Activated B cell treated with CpG ODN at 0.5 μM for 24 hours (primary cell): ENCODE results near the gene TRMT13. TPM values are rescaled to one million over a fixed set of nuclear protein-coding genes. Genes with fewer than 3 reads are reported as not detected.

Experiments used
- ATAC-seq: fragments of 200-7000 bp; cut with Tn5 transposase; one replicate; pipeline ENCODE4 v1.10.0; 2021; ENCODE audit warnings: low read depth, mild to moderate bottlenecking, moderate library complexity
- CTCF ChIA-PET: fragments of 350-600 bp; sonication (Branson Sonifier 250); formaldehyde crosslinking; loops from one replicate; lab custom pipeline; 2021; ENCODE audit warnings: antibody characterized with exemption; lab: Charles Lee
- POLR2A ChIA-PET: fragments of 350-600 bp; sonication (Branson Sonifier 250); formaldehyde crosslinking; loops from one replicate; lab custom pipeline; 2021; ENCODE audit warnings: antibody characterized with exemption; lab: Charles Lee
- DNase-seq: peaks from one replicate; pipeline ENCODE4 v3.0.0; 2022
- H3K27ac Mint-ChIP-seq: one replicate; pipeline ENCODE4 v1.8.0; 2020; ENCODE audit warnings: mixed read lengths
- H3K27me3 Mint-ChIP-seq: one replicate; pipeline ENCODE4 v1.8.0; 2021; ENCODE audit warnings: mixed read lengths
- H3K36me3 Mint-ChIP-seq: one replicate; pipeline ENCODE4 v1.8.0; 2021; ENCODE audit warnings: low read depth, mixed read lengths
- H3K4me1 Mint-ChIP-seq: one replicate; pipeline ENCODE4 v1.8.0; 2021; ENCODE audit warnings: mixed read lengths
- H3K4me3 Mint-ChIP-seq: one replicate; pipeline ENCODE4 v1.8.0; 2020; ENCODE audit warnings: mild to moderate bottlenecking, mixed read lengths
- H3K9me3 Mint-ChIP-seq: one replicate; pipeline ENCODE4 v1.8.0; 2020; ENCODE audit warnings: mixed read lengths
- intact Hi-C: fragments of 100-400 bp; cut with micrococcal nuclease; formaldehyde crosslinking; loops from one replicate; pipeline ENCODE4 v1.15.1; 2024
- total RNA-seq: library from RNA; stranded (reverse); gene quantifications from 2 replicates; pipeline ENCODE4 v1.2.3, GENCODE V29; 2022
- TF ChIP-seq, protein P1 (sequence below): fragments of 200-600 bp; IDR thresholded peaks from one replicate; pipeline ENCODE4 v1.8.0; 2022; ENCODE audit warnings: antibody characterized with exemption, mild to moderate bottlenecking

Gene TRMT13
- total RNA-seq, 1 donor from 2014 or later, result 31.4 TPM

DNA sequence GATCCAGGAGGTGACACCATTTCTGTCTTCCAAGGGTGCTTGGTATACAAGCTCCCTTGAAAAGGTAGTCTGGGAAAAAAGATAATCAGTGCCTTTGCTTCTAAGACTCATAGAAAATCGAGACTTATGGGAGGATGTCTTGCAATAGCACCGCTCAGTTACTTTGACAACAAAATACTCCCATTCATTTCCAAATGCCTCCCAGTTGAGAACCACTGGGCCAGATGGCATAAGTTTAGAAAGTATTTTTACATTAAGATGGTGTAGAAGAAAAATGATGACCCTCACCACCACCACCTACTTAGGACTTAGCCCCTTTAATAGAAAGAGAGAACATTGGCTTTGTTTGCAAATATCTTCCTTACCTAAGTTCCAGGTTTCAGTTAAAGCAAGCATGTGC, 4.6 kb downstream of the TRMT13 start:
- CTCF ChIA-PET, result no interaction called here
- no peak overlapping the region for H3K27ac Mint-ChIP-seq
- TF ChIP-seq, protein P1, sequence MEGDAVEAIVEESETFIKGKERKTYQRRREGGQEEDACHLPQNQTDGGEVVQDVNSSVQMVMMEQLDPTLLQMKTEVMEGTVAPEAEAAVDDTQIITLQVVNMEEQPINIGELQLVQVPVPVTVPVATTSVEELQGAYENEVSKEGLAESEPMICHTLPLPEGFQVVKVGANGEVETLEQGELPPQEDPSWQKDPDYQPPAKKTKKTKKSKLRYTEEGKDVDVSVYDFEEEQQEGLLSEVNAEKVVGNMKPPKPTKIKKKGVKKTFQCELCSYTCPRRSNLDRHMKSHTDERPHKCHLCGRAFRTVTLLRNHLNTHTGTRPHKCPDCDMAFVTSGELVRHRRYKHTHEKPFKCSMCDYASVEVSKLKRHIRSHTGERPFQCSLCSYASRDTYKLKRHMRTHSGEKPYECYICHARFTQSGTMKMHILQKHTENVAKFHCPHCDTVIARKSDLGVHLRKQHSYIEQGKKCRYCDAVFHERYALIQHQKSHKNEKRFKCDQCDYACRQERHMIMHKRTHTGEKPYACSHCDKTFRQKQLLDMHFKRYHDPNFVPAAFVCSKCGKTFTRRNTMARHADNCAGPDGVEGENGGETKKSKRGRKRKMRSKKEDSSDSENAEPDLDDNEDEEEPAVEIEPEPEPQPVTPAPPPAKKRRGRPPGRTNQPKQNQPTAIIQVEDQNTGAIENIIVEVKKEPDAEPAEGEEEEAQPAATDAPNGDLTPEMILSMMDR, result no peak
- H3K9me3 Mint-ChIP-seq, result no peaks in the 10 kb centered on the region
- intact Hi-C loops, result no loop called here
- peaks cover 22% of the 10 kb centered on the region for H3K4me1 Mint-ChIP-seq
- no peak for DNase-seq
- peaks cover 56% of the 10 kb centered on the region for H3K36me3 Mint-ChIP-seq
- no peak overlapping the region for H3K4me3 Mint-ChIP-seq
- no peak for ATAC-seq
- no peaks in the 10 kb centered on the region for H3K27me3 Mint-ChIP-seq
- POLR2A ChIA-PET, result no interaction called here

DNA sequence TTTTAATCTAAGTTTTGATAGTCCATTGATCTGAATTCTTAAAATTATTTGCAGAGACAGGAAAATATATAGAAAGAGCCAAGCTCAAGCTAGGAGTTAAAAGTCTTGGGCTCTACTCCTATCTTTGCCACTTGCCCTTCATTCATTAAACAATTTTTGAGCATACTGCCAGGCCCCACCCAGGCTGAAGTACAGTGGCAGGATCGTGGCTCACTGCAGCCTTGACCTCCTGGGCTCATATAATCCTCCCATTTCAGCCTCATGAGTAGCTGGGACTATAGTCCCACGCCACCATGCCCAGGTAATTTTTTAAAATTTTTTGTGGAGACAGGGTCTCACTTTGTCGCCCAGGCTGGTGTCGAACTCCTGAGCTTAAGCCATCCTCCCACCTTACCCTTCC, 8.2 kb downstream of the TRMT13 start:
- no peaks in the 10 kb centered on the region for H3K27me3 Mint-ChIP-seq
- TF ChIP-seq, protein P1, result no peak
- no peak overlapping the region for H3K4me3 Mint-ChIP-seq
- no peaks in the 10 kb centered on the region for H3K9me3 Mint-ChIP-seq
- H3K36me3 Mint-ChIP-seq, result peaks cover 78% of the 10 kb centered on the region
- no peak for ATAC-seq
- no peaks in the 10 kb centered on the region for H3K4me1 Mint-ChIP-seq
- CTCF ChIA-PET, result no interaction called here
- no peak for DNase-seq
- POLR2A ChIA-PET, result no interaction called here
- intact Hi-C loops, result no loop called here
- H3K27ac Mint-ChIP-seq, result no peak overlapping the region

DNA sequence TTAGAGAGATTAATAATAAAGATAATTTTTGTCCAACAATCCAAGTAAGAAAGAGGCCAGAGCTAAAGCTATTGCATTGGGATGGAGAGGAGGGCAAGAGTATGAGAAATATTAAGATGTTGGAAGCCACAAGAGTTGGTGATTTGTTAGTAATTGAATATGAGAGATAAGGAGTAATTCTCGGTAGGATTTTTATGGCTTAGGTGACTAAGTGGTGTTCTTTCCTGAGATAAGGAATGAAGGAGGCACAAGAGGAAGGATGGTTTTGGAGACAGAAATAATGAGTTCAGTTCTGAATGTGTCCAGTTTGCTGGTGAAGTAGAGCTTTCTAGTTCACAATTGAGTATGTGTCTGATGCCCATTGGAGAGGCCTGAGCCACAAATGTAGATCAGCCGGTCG, 9.4 kb downstream of the TRMT13 start:
- ATAC-seq, result no peak
- no peaks in the 10 kb centered on the region for H3K27me3 Mint-ChIP-seq
- ChIA-PET POLR2A (no interaction called here), CTCF (no interaction called here)
- no peaks in the 10 kb centered on the region for H3K9me3 Mint-ChIP-seq
- TF ChIP-seq, protein P1, result no peak
- DNase-seq, result no peak
- no peak overlapping the region for H3K4me3 Mint-ChIP-seq
- intact Hi-C loops, result no loop called here
- no peak overlapping the region for H3K27ac Mint-ChIP-seq
- H3K4me1 Mint-ChIP-seq, result no peaks in the 10 kb centered on the region
- H3K36me3 Mint-ChIP-seq, result peaks cover 79% of the 10 kb centered on the region

DNA sequence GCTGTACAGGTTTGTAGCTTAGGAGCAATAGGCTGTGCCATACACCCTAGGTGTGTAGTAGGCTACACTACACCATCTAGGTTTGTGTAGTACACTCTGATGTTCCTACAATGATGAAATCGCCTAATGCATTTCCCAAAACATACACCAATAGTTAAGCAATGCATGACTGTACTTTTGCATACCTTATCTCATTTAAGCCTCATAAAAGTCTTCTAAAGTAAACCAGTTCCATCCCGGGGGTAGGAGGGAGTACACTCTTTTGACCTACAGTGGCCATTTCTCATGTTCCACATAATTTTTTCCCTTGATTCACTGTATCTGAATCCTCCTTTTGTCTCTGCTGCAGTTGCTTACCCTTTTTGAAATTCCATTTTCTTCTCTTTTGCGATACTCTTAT, 12.2 kb downstream of the TRMT13 start:
- Mint-ChIP-seq H3K9me3 (no peaks in the 10 kb centered on the region), H3K27me3 (no peaks in the 10 kb centered on the region), H3K27ac (no peak overlapping the region), H3K36me3 (peaks cover 75% of the 10 kb centered on the region), H3K4me1 (no peaks in the 10 kb centered on the region), H3K4me3 (no peak overlapping the region)
- TF ChIP-seq, protein P1, result no peak
- CTCF ChIA-PET, result no interaction called here
- POLR2A ChIA-PET, result no interaction called here
- DNase-seq (no peak), ATAC-seq (no peak)
- intact Hi-C loops, result no loop called here

DNA sequence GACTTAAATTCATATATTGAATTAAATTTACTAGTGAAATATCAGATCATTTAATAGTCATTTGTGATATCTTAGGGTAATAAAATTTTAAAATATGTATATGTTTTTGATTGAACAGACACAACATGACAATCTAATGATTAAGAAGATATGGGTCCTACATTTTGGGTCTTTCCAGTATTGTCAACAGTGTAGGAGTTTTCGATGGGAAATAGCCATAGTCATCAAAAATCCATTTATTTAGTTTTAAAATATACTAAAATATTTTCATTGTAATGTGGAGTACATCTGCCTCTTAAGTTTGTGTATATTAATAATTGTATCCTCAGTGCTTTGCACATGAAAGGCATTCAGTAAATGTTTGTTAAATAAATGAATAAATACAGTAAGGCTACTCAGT, 14.0 kb downstream of the TRMT13 start:
- no peak for ATAC-seq
- DNase-seq, result no peak
- H3K36me3 Mint-ChIP-seq, result peaks cover 69% of the 10 kb centered on the region
- H3K4me3 Mint-ChIP-seq, result no peak overlapping the region
- ChIA-PET CTCF (no interaction called here), POLR2A (no interaction called here)
- no peaks in the 10 kb centered on the region for H3K27me3 Mint-ChIP-seq
- no peaks in the 10 kb centered on the region for H3K9me3 Mint-ChIP-seq
- TF ChIP-seq, protein P1, result no peak
- H3K4me1 Mint-ChIP-seq, result peaks cover 5% of the 10 kb centered on the region
- H3K27ac Mint-ChIP-seq, result no peak overlapping the region
- intact Hi-C loops, result no loop called here
